COLO668 (cell line): ENCODE measurements around the gene HIP1.
"Not testable (repeated sequence)": the region's sequence is repeated elsewhere in the genome, so short reads cannot be mapped to it uniquely, and the experiment has no call there.

Experiments
- DNase-seq: peaks from one replicate; lab custom pipeline; 2025; ENCODE audit not compliant: unreplicated experiment; lab: John Stamatoyannopoulos, UW

HIP1 gene

DNA sequence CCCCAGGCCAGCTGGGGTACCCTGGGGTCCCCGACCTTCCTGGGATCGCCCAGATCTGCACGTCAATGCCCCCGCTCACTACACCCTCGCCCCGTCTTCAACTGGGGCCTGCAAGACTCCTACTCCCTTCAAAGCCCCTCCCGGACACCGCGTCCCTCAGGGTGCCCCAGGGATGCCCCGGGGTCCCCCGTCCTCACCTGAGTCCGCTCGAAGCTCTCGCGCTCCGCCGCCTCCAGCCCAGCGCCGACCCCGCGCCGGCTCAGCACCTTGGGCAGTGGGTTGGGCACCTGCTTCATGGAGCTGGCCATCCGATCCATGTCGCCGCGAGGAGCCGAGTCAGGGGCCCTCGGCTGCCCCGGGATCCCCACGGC lies at the start of gene HIP1:
Gene HIP1, minus strand, starts transcription at position 338 of the 371 bp plus-strand sequence. Its CDS starts 21 bp downstream, at position 317.
- no peak for DNase-seq

GRCh38 chr7:75788154-75788847 lies 49.6 kb upstream of the HIP1 start:
- not testable (repeated sequence) for DNase-seq

DNA sequence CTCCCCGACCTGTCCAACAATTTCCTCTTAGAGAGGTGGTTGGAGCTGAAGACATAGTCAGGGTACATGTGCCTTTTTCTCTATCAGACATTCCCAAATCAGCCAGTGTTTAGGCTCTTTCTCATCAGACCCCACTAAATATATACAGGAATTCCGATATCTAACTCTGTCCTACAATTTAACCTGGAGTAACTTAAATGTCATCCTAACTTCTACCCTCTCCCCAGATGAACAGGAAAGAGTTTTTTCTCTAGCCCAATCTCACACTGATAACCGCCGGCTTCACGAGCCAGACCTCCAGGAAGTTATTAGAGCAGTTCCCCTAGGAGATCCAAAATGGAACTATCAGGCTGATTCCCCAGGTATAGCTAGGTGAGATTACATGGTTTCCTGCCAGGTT lies 44.3 kb upstream of the HIP1 start:
- not testable (repeated sequence) for DNase-seq

GRCh38 chr7:75780647-75781273 lies 42.0 kb upstream of the HIP1 start:
- not testable (repeated sequence) for DNase-seq

DNA sequence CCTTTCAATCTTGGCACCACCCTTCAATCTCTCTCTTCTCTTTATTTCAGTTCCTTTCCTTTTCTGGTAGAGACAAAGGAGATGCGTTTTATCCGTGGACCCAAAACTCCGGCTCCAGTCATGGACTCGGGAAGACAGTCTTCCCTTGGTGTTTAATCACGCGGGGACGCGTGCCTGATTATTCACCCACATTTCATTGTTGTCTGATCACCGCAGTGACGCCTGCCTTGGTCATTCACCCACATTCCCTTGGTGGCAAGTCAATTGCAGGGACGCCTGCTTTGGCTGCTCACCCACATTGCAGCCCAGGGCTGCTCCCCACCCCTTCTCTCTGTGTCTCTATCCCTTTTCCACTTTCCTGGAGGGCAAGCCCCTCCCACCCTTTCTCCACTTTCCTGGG lies 40.8 kb upstream of the HIP1 start:
- not testable (repeated sequence) for DNase-seq

DNA sequence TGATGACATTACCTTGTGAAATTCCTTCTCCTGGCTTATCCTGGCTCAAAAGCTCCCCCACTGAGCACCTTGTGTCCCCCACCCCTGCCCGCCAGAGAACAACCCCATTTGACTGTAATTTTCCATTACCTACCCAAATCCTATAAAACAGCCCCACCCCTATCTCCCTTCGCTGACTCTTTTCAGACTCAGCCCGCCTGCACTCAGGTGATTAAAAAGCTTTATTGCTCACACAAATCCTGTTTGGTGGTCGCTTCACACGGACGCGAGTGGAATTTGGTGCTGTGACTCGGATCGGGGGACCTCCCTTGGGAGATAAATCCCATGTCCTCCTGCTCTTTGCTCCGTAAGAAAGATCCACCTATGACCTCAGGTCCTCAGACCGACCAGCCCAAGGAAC lies 40.3 kb upstream of the HIP1 start:
- DNase-seq = not testable (repeated sequence)

DNA sequence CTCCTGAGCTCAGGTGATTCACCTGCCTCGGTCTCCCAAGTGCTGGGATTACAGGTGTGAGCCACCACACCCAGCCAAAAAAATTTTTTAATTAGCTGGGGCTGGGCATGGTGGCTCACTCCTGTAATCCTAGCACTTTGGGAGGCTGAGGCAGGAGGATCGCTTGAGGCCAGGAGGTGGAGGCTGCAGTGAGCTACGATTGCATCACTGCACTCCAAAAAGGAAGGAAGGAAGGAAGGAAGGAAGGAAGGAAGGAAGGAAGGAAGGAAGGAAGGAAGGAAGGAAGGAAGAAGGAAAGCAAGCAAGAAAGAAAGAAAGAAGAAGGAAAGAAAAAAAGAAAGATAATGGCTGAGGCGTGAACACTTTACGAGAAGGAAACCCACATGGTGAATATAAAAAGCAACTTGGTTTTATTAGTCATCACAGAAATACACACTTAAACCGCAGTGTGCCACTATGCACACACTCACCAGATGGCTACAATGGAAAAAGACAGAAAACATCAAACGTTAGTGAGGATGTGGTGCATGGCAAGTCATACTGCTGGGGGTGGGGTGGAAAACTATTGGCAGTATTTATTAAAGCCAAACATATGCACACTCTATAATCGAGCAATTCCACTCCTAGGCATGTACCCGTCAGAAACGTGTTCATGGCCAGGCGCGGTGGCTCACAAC lies 37.7 kb upstream of the HIP1 start:
- DNase-seq = no peak

GRCh38 chr7:75773958-75774357 lies 35.2 kb upstream of the HIP1 start:
- not testable (repeated sequence) for DNase-seq

- no peak for DNase-seq
Observed at GRCh38 chr7:75772081-75773077, 33.6 kb upstream of the HIP1 start, which contains the start of gene CCL26. Gene CCL26, minus strand, starts transcription at chr7:75772211. Its CDS starts 35 bp downstream, at chr7:75772176.

GRCh38 chr7:75771224-75771623 lies 32.5 kb upstream of the HIP1 start:
- no peak for DNase-seq

- no peak for DNase-seq
Observed at GRCh38 chr7:75762350-75762917, 23.7 kb upstream of the HIP1 start.

- not testable (repeated sequence) for DNase-seq
Observed at GRCh38 chr7:75761801-75762200, 23.1 kb upstream of the HIP1 start.

- no peak for DNase-seq
Observed at GRCh38 chr7:75758491-75758890, 19.8 kb upstream of the HIP1 start.

DNA sequence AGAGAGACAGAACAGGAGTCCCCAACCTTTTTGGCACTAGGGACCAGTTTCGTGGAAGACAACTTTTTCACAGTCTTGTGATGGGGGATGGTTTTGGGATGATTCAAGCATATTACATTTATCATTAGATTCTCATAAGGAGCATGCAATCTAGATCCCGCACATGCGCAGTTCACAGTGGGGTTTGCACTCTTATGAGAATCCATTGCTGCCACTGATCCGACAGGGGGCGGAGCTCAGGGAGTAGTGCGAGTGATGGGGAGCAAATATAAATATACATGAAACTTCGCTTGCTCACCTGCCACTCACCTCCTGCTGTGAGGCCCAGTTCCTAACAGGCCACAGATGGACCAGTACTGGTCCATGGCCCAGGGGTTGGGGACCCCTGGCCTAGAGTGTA lies 19.1 kb upstream of the HIP1 start:
- DNase-seq = no peak

DNA sequence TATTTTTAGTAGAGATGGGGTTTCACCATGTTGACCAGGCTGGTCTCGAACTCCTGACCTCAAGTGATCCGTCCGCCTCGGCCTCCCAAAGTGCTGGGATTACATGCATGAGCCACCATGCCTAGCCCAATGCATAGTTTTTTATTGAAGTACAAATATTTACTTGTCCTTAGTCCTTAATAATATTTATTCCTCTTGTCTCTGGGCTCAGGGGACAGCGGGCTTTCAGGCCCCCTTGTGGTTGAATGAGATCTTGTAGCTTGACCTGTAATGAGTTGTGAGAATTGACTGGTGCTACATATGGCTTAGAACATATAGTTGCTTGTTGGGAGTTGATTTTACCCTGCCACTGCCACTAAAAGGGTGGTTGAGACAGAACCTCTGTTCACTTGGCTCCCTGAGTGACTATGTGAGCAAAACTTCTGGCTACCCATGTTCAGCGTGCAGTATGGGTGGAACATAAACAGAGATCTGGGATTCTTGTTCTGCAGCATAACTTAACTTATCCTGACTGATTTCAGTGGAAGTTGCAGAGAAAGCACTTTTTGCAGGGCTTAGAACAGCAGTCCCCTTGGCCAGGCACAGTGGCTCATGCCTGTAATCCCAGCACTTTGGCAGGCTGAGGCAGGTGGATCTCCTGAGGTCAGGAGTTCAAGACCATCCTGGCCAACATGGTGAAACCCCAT lies 18.4 kb upstream of the HIP1 start:
- peak; percentile 10 for DNase-seq

- DNase-seq = no peak
Observed at GRCh38 chr7:75756206-75756990, 17.7 kb upstream of the HIP1 start.

DNA sequence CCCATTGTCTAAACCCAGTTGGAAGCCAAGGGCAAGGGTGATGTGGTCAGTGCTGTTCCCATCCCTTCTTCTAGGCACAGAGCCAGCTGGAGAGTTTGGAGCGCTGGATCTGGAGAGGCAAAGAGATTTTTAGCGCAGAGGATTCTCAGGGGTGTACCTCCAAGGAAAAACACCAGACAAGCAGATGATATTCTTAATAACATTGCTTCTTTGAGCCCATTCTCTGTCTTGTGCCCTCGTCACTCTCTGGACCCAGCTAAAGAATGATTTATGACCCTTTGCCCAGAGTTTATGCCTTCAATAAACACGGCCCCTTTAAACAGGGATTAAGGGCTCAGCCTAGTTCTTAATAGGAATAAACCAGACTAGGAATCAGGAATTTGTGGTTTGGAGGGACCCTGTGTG lies 4.7 kb upstream of the HIP1 start:
- no peak for DNase-seq

DNA sequence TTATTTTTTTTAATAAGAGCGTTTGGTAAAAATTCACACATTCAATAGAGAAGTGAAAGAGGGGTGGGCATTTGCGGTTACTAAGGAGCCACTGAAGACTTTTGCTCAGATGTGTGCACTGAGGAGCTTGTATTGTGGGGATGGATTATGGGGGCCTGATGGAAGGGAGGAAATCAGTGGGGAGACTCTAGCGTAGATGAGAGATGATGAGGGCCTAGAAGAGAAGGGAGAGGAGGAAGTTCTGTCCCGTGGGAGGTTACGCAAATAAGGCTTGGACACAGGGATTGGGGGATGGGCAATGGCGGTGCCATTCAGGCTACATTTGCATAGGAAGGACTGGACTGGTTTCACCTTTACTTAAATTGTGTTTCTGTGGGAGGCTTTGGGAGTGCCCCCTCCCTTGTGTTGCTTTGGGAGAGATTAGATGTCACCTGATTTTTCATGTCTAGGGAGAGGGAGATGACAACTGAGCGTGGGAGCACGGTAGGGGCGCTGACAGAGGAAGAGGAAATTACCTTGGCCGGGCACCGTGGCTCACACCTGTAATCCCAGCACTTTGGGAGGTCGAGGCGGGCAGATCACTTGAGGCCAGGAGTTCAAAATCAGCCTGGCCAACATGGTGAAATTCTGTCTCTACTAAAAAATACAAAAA lies 2.2 kb upstream of the HIP1 start:
- DNase-seq = peak; percentile 19
